Endothelial cell (in vitro differentiated cells): ENCODE data around the gene MYO10. TPM values are rescaled to one million over a fixed set of nuclear protein-coding genes. Genes with fewer than 3 reads are reported as not detected.
A peak's percentile ranks its signal among the peaks of the same experiment; 100 is the strongest.

Experiments used
- DNase-seq: peaks from one replicate; pipeline ENCODE4 v3.0.0; 2021; ENCODE audit warnings: low spot score
- H3K27ac Mint-ChIP-seq: one replicate; pipeline ENCODE4 v1.8.0; 2021; ENCODE audit warnings: mixed read lengths, inconsistent platforms; ENCODE audit not compliant: unreplicated experiment
- H3K27me3 Mint-ChIP-seq: one replicate; pipeline ENCODE4 v1.8.0; 2021; ENCODE audit warnings: mild to moderate bottlenecking, moderate library complexity, mixed read lengths, inconsistent platforms; ENCODE audit not compliant: unreplicated experiment
- H3K36me3 Mint-ChIP-seq: one replicate; pipeline ENCODE4 v1.8.0; 2021; ENCODE audit warnings: mild to moderate bottlenecking, low read depth, mixed read lengths, inconsistent platforms; ENCODE audit not compliant: unreplicated experiment
- H3K4me1 Mint-ChIP-seq: one replicate; pipeline ENCODE4 v1.8.0; 2021; ENCODE audit warnings: mild to moderate bottlenecking, mixed read lengths, inconsistent platforms; ENCODE audit not compliant: unreplicated experiment
- H3K4me3 Mint-ChIP-seq: one replicate; pipeline ENCODE4 v1.8.0; 2021; ENCODE audit warnings: mild to moderate bottlenecking, mixed read lengths, inconsistent platforms; ENCODE audit not compliant: unreplicated experiment
- H3K9me3 Mint-ChIP-seq: one replicate; pipeline ENCODE4 v1.8.0; 2021; ENCODE audit warnings: mixed read lengths, inconsistent platforms; ENCODE audit not compliant: unreplicated experiment
- CTCF ChIP-seq: fragments of 200-600 bp; sonication (generic); IDR thresholded peaks from one replicate; pipeline ENCODE4 v1.5.0; 2021; ENCODE audit warnings: antibody characterized with exemption; ENCODE audit not compliant: unreplicated experiment
- total RNA-seq: library from RNA; stranded (reverse); fragmentation: NEBNext Ultra II Directional; extraction: Animal tissue kit (Norgen Biotek cat#: 25700); gene quantifications from one replicate; pipeline ENCODE4 v1.2.1, GENCODE V29; 2021; ENCODE audit not compliant: unreplicated experiment

MYO10 gene
- total RNA-seq, 1 donor from 2014 or later = 132 TPM

GRCh38 chr5:16757146-16757545 is 178.9 kb downstream of the MYO10 start:
- no peak for TF ChIP-seq CTCF
- Mint-ChIP-seq H3K4me3 (no peak overlapping the region), H3K27me3 (no peaks in the 10 kb centered on the region), H3K9me3 (no peaks in the 10 kb centered on the region), H3K4me1 (peaks cover 2% of the 10 kb centered on the region), H3K27ac (no peak overlapping the region), H3K36me3 (peaks cover 34% of the 10 kb centered on the region)
- no peak for DNase-seq

DNA sequence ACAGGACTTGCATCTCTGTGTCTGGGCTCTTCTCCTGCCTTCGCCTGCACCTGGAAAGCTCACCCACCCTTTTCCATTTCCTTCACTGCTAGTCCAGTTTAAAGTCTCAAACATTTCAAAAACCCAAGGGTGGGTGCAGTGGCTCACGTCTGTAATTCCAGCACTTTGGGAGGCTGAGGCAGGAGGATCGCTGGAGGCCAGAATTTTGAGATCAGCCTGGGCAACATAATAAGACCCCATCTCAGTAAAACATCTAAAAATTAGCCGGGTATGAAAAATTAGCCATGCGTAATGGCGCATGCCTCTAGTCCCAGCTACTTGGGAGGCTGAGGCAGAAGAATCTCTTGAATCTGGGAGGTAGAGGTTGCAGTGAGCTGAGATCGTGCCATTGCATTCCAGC is 179.4 kb downstream of the MYO10 start:
- H3K9me3 Mint-ChIP-seq = no peaks in the 10 kb centered on the region
- no peak for DNase-seq
- no peak for TF ChIP-seq CTCF
- H3K4me3 Mint-ChIP-seq = no peak overlapping the region
- peaks cover 2% of the 10 kb centered on the region for H3K27me3 Mint-ChIP-seq
- peaks cover 30% of the 10 kb centered on the region for H3K36me3 Mint-ChIP-seq
- H3K27ac Mint-ChIP-seq = no peak overlapping the region
- peaks cover 2% of the 10 kb centered on the region for H3K4me1 Mint-ChIP-seq

GRCh38 chr5:16755641-16756040 is 180.4 kb downstream of the MYO10 start:
- H3K27me3 Mint-ChIP-seq = peaks cover 4% of the 10 kb centered on the region
- H3K27ac Mint-ChIP-seq = no peak overlapping the region
- H3K4me3 Mint-ChIP-seq = peak overlapping the region; percentile 33
- no peak for TF ChIP-seq CTCF
- peaks cover 2% of the 10 kb centered on the region for H3K4me1 Mint-ChIP-seq
- peaks cover 26% of the 10 kb centered on the region for H3K36me3 Mint-ChIP-seq
- H3K9me3 Mint-ChIP-seq = no peaks in the 10 kb centered on the region
- DNase-seq = no peak

GRCh38 chr5:16754601-16755000 is 181.5 kb downstream of the MYO10 start:
- no peak overlapping the region for H3K27ac Mint-ChIP-seq
- DNase-seq = no peak
- H3K9me3 Mint-ChIP-seq = no peaks in the 10 kb centered on the region

GRCh38 chr5:16754086-16754485 is 182.0 kb downstream of the MYO10 start:
- no peak for TF ChIP-seq CTCF
- H3K27me3 Mint-ChIP-seq = peaks cover 4% of the 10 kb centered on the region
- H3K4me3 Mint-ChIP-seq = no peak overlapping the region
- H3K9me3 Mint-ChIP-seq = no peaks in the 10 kb centered on the region
- H3K27ac Mint-ChIP-seq = no peak overlapping the region
- H3K4me1 Mint-ChIP-seq = no peaks in the 10 kb centered on the region
- peaks cover 23% of the 10 kb centered on the region for H3K36me3 Mint-ChIP-seq
- no peak for DNase-seq

More at GRCh38 chr5:16754601-16755000, 181.5 kb downstream of the MYO10 start:
- Mint-ChIP-seq H3K27me3 (peaks cover 4% of the 10 kb centered on the region), H3K36me3 (peaks cover 23% of the 10 kb centered on the region), H3K4me3 (no peak overlapping the region), H3K4me1 (no peaks in the 10 kb centered on the region)
- TF ChIP-seq CTCF = no peak
